ENCODE results near the gene ATP13A2. TPM values are rescaled to one million over a fixed set of nuclear protein-coding genes. Genes with fewer than 3 reads are reported as not detected.
"Not testable (repeated sequence)": the region's sequence is repeated elsewhere in the genome, so short reads cannot be mapped to it uniquely, and the experiment has no call there.

Gene ATP13A2
- total RNA-seq, 1 donor from 2014 or later: 87.1 TPM

- DNase-seq (ENCODE audit: low spot score): no peak
These were observed 50.2 kb downstream of the ATP13A2 start for GRCh38 chr1:16961297-16962133.

GRCh38 chr1:16960560-16961296, 51.0 kb downstream of the ATP13A2 start:
- peak; percentile 88 for DNase-seq (ENCODE audit: low spot score)

GRCh38 chr1:16958475-16958874, 53.3 kb downstream of the ATP13A2 start:
- no peak for DNase-seq (ENCODE audit: low spot score)

- DNase-seq (ENCODE audit: low spot score): no peak
These were observed 54.0 kb downstream of the ATP13A2 start for GRCh38 chr1:16957731-16958130.

GRCh38 chr1:16956775-16957174, 55.0 kb downstream of the ATP13A2 start:
- DNase-seq (ENCODE audit: low spot score): no peak

GRCh38 chr1:16955186-16955585, 56.5 kb downstream of the ATP13A2 start:
- no peak for DNase-seq (ENCODE audit: low spot score)

- DNase-seq (ENCODE audit: low spot score): no peak
These were observed 57.1 kb downstream of the ATP13A2 start for GRCh38 chr1:16954579-16954978.

- DNase-seq (ENCODE audit: low spot score): not testable (repeated sequence)
These were observed 59.4 kb downstream of the ATP13A2 start for GRCh38 chr1:16952376-16952775.

- DNase-seq (ENCODE audit: low spot score): peak; percentile 35
These were observed 62.7 kb downstream of the ATP13A2 start for GRCh38 chr1:16949026-16949425.

GRCh38 chr1:16948282-16948891, 63.3 kb downstream of the ATP13A2 start:
- DNase-seq (ENCODE audit: low spot score): peak; percentile 57

- no peak for DNase-seq (ENCODE audit: low spot score)
These were observed 65.1 kb downstream of the ATP13A2 start for GRCh38 chr1:16946646-16947045.

GRCh38 chr1:16946185-16946584, 65.5 kb downstream of the ATP13A2 start:
- not testable (repeated sequence) for DNase-seq (ENCODE audit: low spot score)

GRCh38 chr1:16945512-16945911, 66.2 kb downstream of the ATP13A2 start:
- DNase-seq (ENCODE audit: low spot score): not testable (repeated sequence)

GRCh38 chr1:16944038-16944437, 67.7 kb downstream of the ATP13A2 start:
- DNase-seq (ENCODE audit: low spot score): no peak

- not testable (repeated sequence) for DNase-seq (ENCODE audit: low spot score)
These were observed 72.1 kb downstream of the ATP13A2 start for GRCh38 chr1:16939386-16940180.

GRCh38 chr1:16938351-16939321, 73.1 kb downstream of the ATP13A2 start:
- no peak for DNase-seq (ENCODE audit: low spot score)

- not testable (repeated sequence) for DNase-seq (ENCODE audit: low spot score)
These were observed 75.1 kb downstream of the ATP13A2 start for GRCh38 chr1:16936580-16936979.

Measured in mucosa of gallbladder (tissue), 1 donor.